Measurements from ENCODE around the gene PSMD14. TPM values are rescaled to one million over a fixed set of nuclear protein-coding genes. Genes with fewer than 3 reads are reported as not detected.
A peak's percentile ranks its signal among the peaks of the same experiment; 100 is the strongest.

The PSMD14 gene
- total RNA-seq, 2 experiments from 2014 or later, result 70.9 to 72.9 TPM

- H3K36me3 Mint-ChIP-seq (ENCODE audit: low read depth), result peaks cover 27% of the 10 kb centered on the region
- no peaks in the 10 kb centered on the region for H3K9me3 Mint-ChIP-seq
- no peaks in the 10 kb centered on the region for H3K27me3 Mint-ChIP-seq
- H3K4me3 Mint-ChIP-seq, result no peak overlapping the region
- no peak overlapping the region for H3K27ac Mint-ChIP-seq
- no peak for DNase-seq
- no peaks in the 10 kb centered on the region for H3K4me1 Mint-ChIP-seq
- ChIA-PET POLR2A (interaction anchor here (1.4 kb wide), 1 partner anchor 8 kb away, joined by 3 read pairs; no protein-coding TSS in a partner anchor), CTCF (no interaction called here)
Observed at GRCh38 chr2:161406316-161406715, 98.1 kb downstream of the PSMD14 start.

- Mint-ChIP-seq H3K36me3 (ENCODE audit: low read depth) (peaks cover 23% of the 10 kb centered on the region), H3K4me1 (no peaks in the 10 kb centered on the region), H3K27me3 (no peaks in the 10 kb centered on the region), H3K4me3 (no peak overlapping the region), H3K9me3 (no peaks in the 10 kb centered on the region), H3K27ac (no peak overlapping the region)
- CTCF ChIA-PET, result no interaction called here
- POLR2A ChIA-PET, result no interaction called here
- DNase-seq, result no peak
Observed at GRCh38 chr2:161407597-161407996, 99.4 kb downstream of the PSMD14 start.

- H3K9me3 Mint-ChIP-seq, result no peaks in the 10 kb centered on the region
- H3K27ac Mint-ChIP-seq, result no peak overlapping the region
- H3K4me3 Mint-ChIP-seq, result no peak overlapping the region
- CTCF ChIA-PET, result no interaction called here
- no peak for DNase-seq
- H3K27me3 Mint-ChIP-seq, result peaks cover 7% of the 10 kb centered on the region
- POLR2A ChIA-PET, result no interaction called here
- H3K36me3 Mint-ChIP-seq (ENCODE audit: low read depth), result peaks cover 20% of the 10 kb centered on the region
- peaks cover 3% of the 10 kb centered on the region for H3K4me1 Mint-ChIP-seq
Observed at GRCh38 chr2:161409308-161409907, 101.2 kb downstream of the PSMD14 start.

- H3K27ac Mint-ChIP-seq, result no peak overlapping the region
- CTCF ChIA-PET, result interaction anchor here (0.5 kb wide), 1 partner anchor 1161 kb away, joined by 3 read pairs; no protein-coding TSS in a partner anchor
- no peak for DNase-seq
- H3K36me3 Mint-ChIP-seq (ENCODE audit: low read depth), result peaks cover 23% of the 10 kb centered on the region
- POLR2A ChIA-PET, result interaction anchor here (0.9 kb wide), 1 partner anchor 104 kb away, joined by 3 read pairs; the partner anchor contains the start of gene PSMD14
- H3K4me3 Mint-ChIP-seq, result no peak overlapping the region
- H3K9me3 Mint-ChIP-seq, result no peaks in the 10 kb centered on the region
- H3K4me1 Mint-ChIP-seq, result peaks cover 26% of the 10 kb centered on the region
- peaks cover 32% of the 10 kb centered on the region for H3K27me3 Mint-ChIP-seq
Observed at GRCh38 chr2:161412346-161412745, 104.1 kb downstream of the PSMD14 start.

- peak overlapping the region; percentile 57 for H3K4me3 Mint-ChIP-seq
- H3K9me3 Mint-ChIP-seq, result no peaks in the 10 kb centered on the region
- H3K27me3 Mint-ChIP-seq, result peaks cover 51% of the 10 kb centered on the region
- ChIA-PET CTCF (interaction anchor here (0.5 kb wide), 1 partner anchor 20 kb away, joined by 3 read pairs; no protein-coding TSS in a partner anchor), POLR2A (interaction anchor here (0.8 to 1.6 kb wide), 5 partner anchors 8 to 659 kb away, joined by 3 to 5 read pairs (median 3); partner anchors contain the start of gene PSMD14)
- DNase-seq, result no peak
- H3K27ac Mint-ChIP-seq, result no peak overlapping the region
- H3K4me1 Mint-ChIP-seq, result peaks cover 42% of the 10 kb centered on the region
- H3K36me3 Mint-ChIP-seq (ENCODE audit: low read depth), result peaks cover 13% of the 10 kb centered on the region
Observed at GRCh38 chr2:161414042-161415033, 106.1 kb downstream of the PSMD14 start.

- CTCF ChIA-PET, result no interaction called here
- Mint-ChIP-seq H3K36me3 (ENCODE audit: low read depth) (peaks cover 13% of the 10 kb centered on the region), H3K27ac (no peak overlapping the region), H3K4me3 (peak overlapping the region; percentile 57), H3K4me1 (peaks cover 44% of the 10 kb centered on the region), H3K27me3 (peaks cover 59% of the 10 kb centered on the region), H3K9me3 (no peaks in the 10 kb centered on the region)
- DNase-seq, result peak; percentile 28
- POLR2A ChIA-PET, result interaction anchor here (0.8 to 1.3 kb wide), 4 partner anchors 9 to 107 kb away, joined by 3 to 4 read pairs (median 3); partner anchors contain the start of gene PSMD14
Observed at GRCh38 chr2:161415034-161415986, 107.1 kb downstream of the PSMD14 start.

GRCh38 chr2:161415987-161416707 lies 107.9 kb downstream of the PSMD14 start, which contains the start of gene TBR1:
Gene TBR1, plus strand, starts transcription at chr2:161416297. Its CDS starts 114 bp downstream, at chr2:161416411.
- POLR2A ChIA-PET, result interaction anchor here (1.0 to 1.3 kb wide), 3 partner anchors 18 to 108 kb away, joined by 3 to 4 read pairs (median 3); partner anchors contain the start of gene PSMD14
- Mint-ChIP-seq H3K36me3 (ENCODE audit: low read depth) (peaks cover 12% of the 10 kb centered on the region), H3K4me1 (peaks cover 47% of the 10 kb centered on the region), H3K27me3 (peaks cover 67% of the 10 kb centered on the region), H3K27ac (no peak within 1 kb of the TSS), H3K4me3 (peak within 1 kb of the TSS; percentile 57), H3K9me3 (no peaks in the 10 kb centered on the region)
- DNase-seq, result no peak
- CTCF ChIA-PET, result no interaction called here

GRCh38 chr2:161416708-161417437 lies 108.6 kb downstream of the PSMD14 start:
- H3K27ac Mint-ChIP-seq, result no peak overlapping the region
- ChIA-PET CTCF (no interaction called here), POLR2A (interaction anchor here (0.6 to 1.3 kb wide), 4 partner anchors 19 to 585 kb away, joined by 3 to 4 read pairs (median 3); partner anchors contain the start of gene PSMD14)
- DNase-seq, result no peak
- peak overlapping the region; percentile 7 for H3K4me3 Mint-ChIP-seq
- H3K9me3 Mint-ChIP-seq, result no peaks in the 10 kb centered on the region
- peaks cover 47% of the 10 kb centered on the region for H3K4me1 Mint-ChIP-seq
- peaks cover 74% of the 10 kb centered on the region for H3K27me3 Mint-ChIP-seq
- peaks cover 9% of the 10 kb centered on the region for H3K36me3 Mint-ChIP-seq (ENCODE audit: low read depth)

GRCh38 chr2:161417438-161418274 lies 109.4 kb downstream of the PSMD14 start:
- CTCF ChIA-PET, result no interaction called here
- POLR2A ChIA-PET, result interaction anchor here (0.6 kb wide), 1 partner anchor 584 kb away, joined by 3 read pairs; no protein-coding TSS in a partner anchor

GRCh38 chr2:161418275-161418714 lies 110.1 kb downstream of the PSMD14 start:
- POLR2A ChIA-PET, result no interaction called here
- no peaks in the 10 kb centered on the region for H3K9me3 Mint-ChIP-seq
- peaks cover 5% of the 10 kb centered on the region for H3K36me3 Mint-ChIP-seq (ENCODE audit: low read depth)
- H3K27ac Mint-ChIP-seq, result no peak overlapping the region
- peaks cover 89% of the 10 kb centered on the region for H3K27me3 Mint-ChIP-seq
- CTCF ChIA-PET, result no interaction called here
- peak overlapping the region; percentile 18 for H3K4me3 Mint-ChIP-seq
- H3K4me1 Mint-ChIP-seq, result peaks cover 53% of the 10 kb centered on the region
- no peak for DNase-seq

More at GRCh38 chr2:161417438-161418274, 109.4 kb downstream of the PSMD14 start:
- H3K4me1 Mint-ChIP-seq, result peaks cover 49% of the 10 kb centered on the region
- peaks cover 82% of the 10 kb centered on the region for H3K27me3 Mint-ChIP-seq
- H3K4me3 Mint-ChIP-seq, result peak overlapping the region; percentile 21
- H3K27ac Mint-ChIP-seq, result no peak overlapping the region
- H3K9me3 Mint-ChIP-seq, result no peaks in the 10 kb centered on the region
- DNase-seq, result no peak
- H3K36me3 Mint-ChIP-seq (ENCODE audit: low read depth), result peaks cover 5% of the 10 kb centered on the region
